Prostate gland (tissue), 2 donors: ENCODE results near the gene GKN2.

Source experiments
- CTCF ChIP-seq, 4 experiments: fragments of 200-600 bp in 2 of 4; fragments of 450-650 bp in 2 of 4; sonication (generic) in 2 of 4; IDR thresholded peaks; 1 replicate in 3 of 4; 2 replicates in 1 of 4; pipeline ENCODE4 v1.5.1; 2016 to 2019; ENCODE audit warnings: antibody characterized with exemption in 4 of 4, mild to moderate bottlenecking in 2 of 4, moderate library complexity in 2 of 4
- POLR2A ChIP-seq: fragments of 450-650 bp; IDR thresholded peaks from one replicate; pipeline ENCODE4 v1.6.1; 2016; ENCODE audit warnings: antibody characterized with exemption, mild to moderate bottlenecking
- POLR2AphosphoS5 ChIP-seq: sonication (generic); formaldehyde crosslinking; IDR thresholded peaks from one replicate; pipeline ENCODE4 v1.6.1; 2017; ENCODE audit warnings: antibody characterized with exemption

- TF ChIP-seq CTCF (IDR thresholded peaks at IDR 0.05) (no peak), POLR2A (no peak), POLR2AphosphoS5 (no peak)
Observed at GRCh38 chr2:68961380-68961779, 8.7 kb upstream of the GKN2 start.
